Heart left ventricle (tissue), 16 donors: ENCODE measurements around the gene KCNG2. TPM values are rescaled to one million over a fixed set of nuclear protein-coding genes. Genes with fewer than 3 reads are reported as not detected.
A peak's percentile ranks its signal among the peaks of the same experiment; 100 is the strongest.

ENCODE experiments used
- ATAC-seq, 4 donors: fragments of 200-7000 bp; cut with Tn5 transposase; one replicate each; pipeline ENCODE4 v1.9.1; 2020 to 2022; ENCODE audit warnings: moderate library complexity in 4 of 4, mild to moderate bottlenecking in 3 of 4, moderate number of reproducible peaks in 1 of 4
- DNase-seq, 5 donors: peaks; one replicate each; pipeline ENCODE4 v3.0.0-alpha.2; 2020
- H3K27ac ChIP-seq, 12 donors: fragments of 200-600 bp; sonication (generic) in 4 of 12; one replicate each; pipeline versions ENCODE4 v1.5.0 to v1.8.0; 2016 to 2022; ENCODE audit warnings: mild to moderate bottlenecking in 2 of 12
- H3K27me3 ChIP-seq, 9 donors: fragments of 200-600 bp; sonication (generic) in 2 of 9; one replicate each; pipeline versions ENCODE4 v1.5.1 to v1.8.0; 2016 to 2022; ENCODE audit warnings: mild to moderate bottlenecking in 3 of 9
- H3K36me3 ChIP-seq, 9 donors: fragments of 200-600 bp; sonication (generic) in 2 of 9; one replicate each; pipeline versions ENCODE4 v1.5.0 to v1.8.0; 2018 to 2022; ENCODE audit warnings: mild to moderate bottlenecking in 2 of 9
- H3K4me1 ChIP-seq, 12 donors: fragments of 200-600 bp; sonication (generic) in 4 of 12; one replicate each; pipeline versions ENCODE4 v1.5.0 to v1.8.0; 2016 to 2022; ENCODE audit warnings: mild to moderate bottlenecking in 3 of 12
- H3K4me3 ChIP-seq, 12 donors: fragments of 200-600 bp; sonication (generic) in 4 of 12; one replicate each; pipeline versions ENCODE4 v1.5.0 to v1.8.0; 2017 to 2022; ENCODE audit warnings: mild to moderate bottlenecking in 9 of 12, moderate library complexity in 4 of 12
- H3K9me3 ChIP-seq, 12 donors: fragments of 200-600 bp; sonication (generic) in 4 of 12; one replicate each; pipeline versions ENCODE4 v1.5.0 to v1.8.0; 2016 to 2022; ENCODE audit warnings: mild to moderate bottlenecking in 1 of 12
- POLR2A ChIP-seq, 2 donors: fragments of 450-650 bp; IDR thresholded peaks; one replicate each; pipeline ENCODE4 v1.6.1; 2017; ENCODE audit warnings: antibody characterized with exemption in 2 of 2, mild to moderate bottlenecking in 2 of 2, moderate library complexity in 2 of 2
- WGBS, 4 donors: extraction: QIAGEN DNeasy Blood & Tissue Kit in 2 of 4; methylation state at CpG; one replicate each; pipeline versions ENCODE4 v1.1.5 to v1.1.7; 2013 to 2018; 5-methylcytosine and 5-hydroxymethylcytosine counted together
- intact Hi-C, 10 donors: fragments of 100-400 bp; cut with DNase I; formaldehyde crosslinking; loops; one replicate each; pipeline versions ENCODE4 v1.11.1 to v1.14.2; 2022
- polyA plus RNA-seq, 2 donors: library from polyadenylated mRNA; stranded (reverse); fragments of 200-250 nt; gene quantifications; one replicate each; pipeline ENCODE4 v1.2.3, GENCODE V29; 2013
- total RNA-seq, 9 donors: library from RNA; depleted of rRNA in 2 of 9; stranded (reverse); fragments of >200 nt in 2 of 9; fragmentation: NEBNext Ultra II Directional in 3 of 9; extraction: Animal tissue kit (Norgen Biotek cat#: 25700) in 3 of 9; gene quantifications; one replicate each; pipeline versions ENCODE4 v1.1.0 to v1.2.4, GENCODE V29; 2016 to 2023
- TF ChIP-seq, protein P1 (sequence below), 12 donors: fragments of 200-600 bp; sonication (generic) in 4 of 12; IDR thresholded peaks; one replicate each; pipeline versions ENCODE4 v1.5.0 to v1.8.0; 2018 to 2022; ENCODE audit warnings: antibody characterized with exemption in 12 of 12, mild to moderate bottlenecking in 5 of 12
- donor health status: ischemic (EF 13 %, LVEDD 7.1; RV severe dilation, severe dysfunction).
- donor health status: healthy with polysubstance abuse.
- donor health status: DM: no; HTN: yes; CAD: no.
- donor health status: DM: no; HTN: no; CAD: no.
- donor health status: ischemic (EF 25% LVEDD 6.9; RV normal size, moderate dysfunction).
- donor health status: ischemic (EF 25% LVEDD 5.7; RV mildly dilated, moderate dysfunction).
- donor health status: healthy.
- donor health status: DM: yes; HTN: yes; CAD: no.
- donor health status: ischemic (EF 35%, LVEDD 5.7; RV mildly dilated, moderate dysfunction).
- donor health status: nonischemic (EF 11% LVEDD 7.7; RV severe dilation, severe dysfunction).
- donor health status: DM: yes; HTN: yes; CAD: no.
- donor health status: PGD.
- donor health status: ischemic (EF 29% LVEDD 5.4; RV normal size, mild dysfunction).
- donor health status: nonischemic (EF 23%, LVEDD 6.1; RV moderate dilation, normal function).

The KCNG2 gene
- total and polyA plus RNA-seq, 11 donors, result 0.07 to 1.5 (median 0.18) TPM; not detected in 8

DNA sequence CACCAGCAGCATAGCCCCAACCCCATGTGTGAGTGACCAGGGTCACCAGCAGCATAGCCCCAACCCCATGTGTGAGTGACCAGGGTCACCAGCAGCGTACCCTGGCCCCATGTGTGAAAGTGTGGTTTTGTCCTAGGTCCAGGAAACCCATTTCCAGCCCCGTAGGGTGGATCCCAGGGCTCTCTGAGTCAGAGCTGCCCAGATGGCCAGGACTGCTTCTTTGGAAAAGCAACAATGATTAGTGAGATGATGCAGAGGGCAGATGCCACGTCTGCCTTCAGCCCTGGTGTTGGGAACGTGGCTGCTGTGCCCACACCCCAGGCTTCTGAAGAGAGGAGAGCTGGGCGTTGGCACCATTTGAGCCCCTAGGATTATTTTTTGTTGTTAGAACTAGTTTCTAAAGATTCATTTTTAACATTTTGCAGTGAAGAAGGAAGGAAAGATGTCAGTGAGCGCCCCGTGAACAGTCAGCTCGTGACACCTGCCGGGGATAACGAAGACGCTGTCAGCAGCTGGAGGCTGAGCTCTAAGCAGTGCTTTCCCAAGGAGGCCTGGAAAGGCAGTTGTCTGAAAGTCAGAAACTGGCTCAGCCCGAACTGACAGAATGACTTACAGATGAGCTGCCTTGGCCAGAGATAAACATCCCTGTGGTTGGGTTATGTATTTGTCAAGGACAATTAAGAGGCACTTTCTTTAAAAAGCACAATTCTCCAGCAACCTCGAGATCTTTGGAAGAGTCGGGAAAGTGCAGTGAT, 32.1 kb upstream of the KCNG2 start:
- WGBS, 4 donors, result 65 to 75% (median 68%) methylated on average over 12 to 14 of the region's 14 CpGs
- DNase-seq (peak in 1 of 5 donors; percentile 11), ATAC-seq (no peak)
- no peaks in the 10 kb centered on the region for H3K4me1 ChIP-seq
- no peaks in the 10 kb centered on the region for H3K36me3 ChIP-seq
- TF ChIP-seq POLR2A (IDR thresholded peaks at IDR 0.05), result no peak
- TF ChIP-seq, protein P1, sequence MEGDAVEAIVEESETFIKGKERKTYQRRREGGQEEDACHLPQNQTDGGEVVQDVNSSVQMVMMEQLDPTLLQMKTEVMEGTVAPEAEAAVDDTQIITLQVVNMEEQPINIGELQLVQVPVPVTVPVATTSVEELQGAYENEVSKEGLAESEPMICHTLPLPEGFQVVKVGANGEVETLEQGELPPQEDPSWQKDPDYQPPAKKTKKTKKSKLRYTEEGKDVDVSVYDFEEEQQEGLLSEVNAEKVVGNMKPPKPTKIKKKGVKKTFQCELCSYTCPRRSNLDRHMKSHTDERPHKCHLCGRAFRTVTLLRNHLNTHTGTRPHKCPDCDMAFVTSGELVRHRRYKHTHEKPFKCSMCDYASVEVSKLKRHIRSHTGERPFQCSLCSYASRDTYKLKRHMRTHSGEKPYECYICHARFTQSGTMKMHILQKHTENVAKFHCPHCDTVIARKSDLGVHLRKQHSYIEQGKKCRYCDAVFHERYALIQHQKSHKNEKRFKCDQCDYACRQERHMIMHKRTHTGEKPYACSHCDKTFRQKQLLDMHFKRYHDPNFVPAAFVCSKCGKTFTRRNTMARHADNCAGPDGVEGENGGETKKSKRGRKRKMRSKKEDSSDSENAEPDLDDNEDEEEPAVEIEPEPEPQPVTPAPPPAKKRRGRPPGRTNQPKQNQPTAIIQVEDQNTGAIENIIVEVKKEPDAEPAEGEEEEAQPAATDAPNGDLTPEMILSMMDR (IDR thresholded peaks at IDR 0.05), result no peak
- H3K27me3 ChIP-seq, result peaks cover 0 to 7% (median 0%) of the 10 kb centered on the region in 9 donors
- intact Hi-C loops, result no loop called here
- H3K27ac ChIP-seq, result no peak overlapping the region
- peaks cover 0 to 32% (median 10%) of the 10 kb centered on the region in 12 donors for H3K9me3 ChIP-seq
- no peak overlapping the region for H3K4me3 ChIP-seq

DNA sequence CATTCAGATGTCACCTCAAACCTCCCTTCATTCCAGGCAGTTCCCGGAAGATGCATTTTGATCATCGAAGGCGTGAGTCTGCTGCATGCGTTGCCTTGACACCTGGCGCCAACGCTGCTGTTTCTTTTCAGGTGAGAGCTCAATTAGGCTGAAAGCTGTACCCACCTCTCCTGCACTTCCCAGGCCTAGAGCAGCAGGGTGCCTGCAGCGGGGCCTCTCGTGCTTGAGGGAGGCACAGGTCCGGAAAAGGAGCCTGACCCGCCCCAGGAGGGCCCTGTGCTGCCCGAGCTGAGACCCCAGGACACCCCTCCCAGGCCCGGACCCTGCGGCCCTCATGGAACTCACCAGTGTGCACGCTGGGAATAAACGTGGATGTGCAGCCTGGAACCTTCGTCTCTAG, 31.4 kb upstream of the KCNG2 start:
- Histone ChIP-seq H3K36me3 (no peaks in the 10 kb centered on the region), H3K27me3 (peaks cover 0 to 7% (median 0%) of the 10 kb centered on the region in 9 donors), H3K4me1 (no peaks in the 10 kb centered on the region), H3K9me3 (peaks cover 0 to 32% (median 10%) of the 10 kb centered on the region in 12 donors), H3K4me3 (no peak overlapping the region), H3K27ac (no peak overlapping the region)
- intact Hi-C loops, result no loop called here
- DNase-seq, result peak in 1 of 5 donors; percentile 7
- 63 to 70% (median 67%) methylated on average over 15 to 16 of the region's 16 CpGs for WGBS, 4 donors
- no peak for ATAC-seq
- TF ChIP-seq, protein P1 (IDR thresholded peaks at IDR 0.05), result no peak
- no peak for TF ChIP-seq POLR2A (IDR thresholded peaks at IDR 0.05)

DNA sequence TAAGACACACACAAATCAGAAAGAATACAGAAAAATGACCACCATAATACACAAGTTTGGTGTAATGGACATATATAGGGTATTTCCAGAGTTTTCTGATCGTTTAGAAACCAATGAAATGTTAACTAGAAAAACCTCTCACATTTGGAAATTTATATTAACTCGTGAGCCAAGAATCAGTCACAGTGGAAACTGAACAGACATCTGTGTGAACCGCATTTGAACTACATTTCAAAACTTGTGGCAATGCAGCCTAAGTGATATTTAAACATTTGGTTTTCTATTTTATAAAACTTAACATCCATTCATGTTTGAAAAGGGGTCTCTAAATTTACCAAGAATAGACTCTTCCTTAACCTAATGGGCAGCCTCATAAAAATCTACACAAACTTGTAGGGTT, 29.0 kb upstream of the KCNG2 start:
- H3K36me3 ChIP-seq, result no peaks in the 10 kb centered on the region
- ATAC-seq (no peak), DNase-seq (no peak)
- H3K9me3 ChIP-seq, result peaks cover 0 to 27% (median 10%) of the 10 kb centered on the region in 12 donors
- H3K27me3 ChIP-seq, result peaks cover 0 to 20% (median 0%) of the 10 kb centered on the region in 9 donors
- no peak overlapping the region for H3K4me3 ChIP-seq
- no peak for TF ChIP-seq POLR2A (IDR thresholded peaks at IDR 0.05)
- TF ChIP-seq, protein P1 (IDR thresholded peaks at IDR 0.05), result no peak
- WGBS, 4 donors, result 47 to 63% (median 54%) methylated on average over 3 of the region's 3 CpGs
- no peak overlapping the region for H3K27ac ChIP-seq
- H3K4me1 ChIP-seq, result no peaks in the 10 kb centered on the region
- intact Hi-C loops, result no loop called here

DNA sequence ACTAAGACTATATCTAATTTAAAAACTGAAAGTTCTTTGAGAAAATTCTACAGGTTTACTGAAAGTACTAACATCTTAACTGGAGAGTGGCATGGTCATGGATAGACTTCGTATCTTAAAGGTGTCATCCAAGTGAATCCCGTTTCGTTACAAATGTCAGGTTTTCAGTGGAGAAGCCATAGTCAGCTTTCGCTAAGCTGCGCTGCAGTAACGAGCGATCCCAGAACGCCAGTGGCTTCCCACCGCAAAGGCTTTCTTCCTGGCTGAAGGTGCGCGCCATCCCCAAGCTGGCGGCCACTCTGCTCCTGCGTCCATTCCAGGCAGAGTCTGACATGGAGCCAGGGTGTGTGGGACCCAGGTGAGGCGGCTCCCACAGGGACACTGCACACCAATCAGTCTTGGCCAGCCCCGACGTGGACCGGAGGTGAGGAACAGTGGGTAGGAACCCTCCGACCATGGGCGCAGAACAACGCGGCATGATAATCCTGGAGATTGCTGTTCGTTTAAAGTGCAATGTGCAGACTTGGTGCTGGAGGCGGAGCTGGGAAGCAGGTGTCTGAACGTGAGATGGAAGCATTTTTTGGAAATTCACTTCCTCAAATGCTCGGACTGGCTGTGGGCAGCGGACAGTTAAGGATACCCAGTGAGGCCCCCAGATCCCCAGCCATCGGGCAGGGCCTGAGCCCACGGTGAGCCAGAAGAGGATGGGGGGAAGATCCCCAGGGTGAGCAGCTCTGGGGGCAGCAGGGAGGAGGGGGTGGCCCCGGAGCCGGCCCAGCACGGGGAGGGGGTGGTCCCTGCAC, 27.8 kb upstream of the KCNG2 start:
- H3K4me3 ChIP-seq, result no peak overlapping the region
- intact Hi-C loops, result no loop called here
- H3K36me3 ChIP-seq, result no peaks in the 10 kb centered on the region
- no peak for ATAC-seq
- peaks cover 0 to 27% (median 10%) of the 10 kb centered on the region in 12 donors for H3K9me3 ChIP-seq
- no peak overlapping the region for H3K27ac ChIP-seq
- peak in 1 of 5 donors; percentile 24 for DNase-seq
- no peaks in the 10 kb centered on the region for H3K4me1 ChIP-seq
- no peak for TF ChIP-seq POLR2A (IDR thresholded peaks at IDR 0.05)
- TF ChIP-seq, protein P1 (IDR thresholded peaks at IDR 0.05), result no peak
- peaks cover 0 to 29% (median 0%) of the 10 kb centered on the region in 9 donors for H3K27me3 ChIP-seq
- WGBS, 4 donors, result 85 to 88% (median 87%) methylated on average over 31 of the region's 31 CpGs
